Right renal cortex interstitium (tissue), 3 donors: Measurements from ENCODE around the gene RBMS3. TPM values are rescaled to one million over a fixed set of nuclear protein-coding genes. Genes with fewer than 3 reads are reported as not detected.
A peak's percentile ranks its signal among the peaks of the same experiment; 100 is the strongest.
"Not testable (repeated sequence)": the region's sequence is repeated elsewhere in the genome, so short reads cannot be mapped to it uniquely, and the experiment has no call there.

Experiments
- DNase-seq, 3 donors: peaks; one replicate each; pipeline ENCODE4 v3.0.0-alpha.2; 2013; ENCODE audit warnings: low read depth in 3 of 3, low spot score in 2 of 3
- polyA plus RNA-seq, 3 donors: library from polyadenylated mRNA; unstranded; fragments of 120-200 nt; gene quantifications; one replicate each; pipeline ENCODE4 v1.2.1, GENCODE V29; 2013; ENCODE audit not compliant: insufficient read length in 3 of 3

The RBMS3 gene
- polyA plus RNA-seq, 3 donors: 11.6 to 15.4 (median 12.5) TPM

DNA sequence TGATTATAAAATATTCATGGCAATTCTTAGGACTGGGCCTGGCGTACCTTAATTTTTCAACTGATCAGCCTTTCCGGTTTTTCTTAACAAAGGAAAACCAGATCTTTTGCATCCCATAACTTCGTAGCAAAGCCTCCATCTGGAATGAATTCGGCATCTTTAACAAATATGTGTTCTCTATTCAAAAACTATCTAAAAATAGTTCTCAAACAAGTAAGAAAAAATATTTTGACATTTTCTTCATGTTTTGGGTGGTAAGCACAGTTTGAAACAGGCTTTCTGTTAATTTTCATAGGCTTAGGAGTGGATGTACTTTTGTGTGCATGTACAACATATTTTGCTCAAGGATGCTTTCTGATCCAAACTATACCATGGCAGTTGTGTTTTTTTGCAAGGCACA, 55.1 kb downstream of the RBMS3 start:
- no peak for DNase-seq

DNA sequence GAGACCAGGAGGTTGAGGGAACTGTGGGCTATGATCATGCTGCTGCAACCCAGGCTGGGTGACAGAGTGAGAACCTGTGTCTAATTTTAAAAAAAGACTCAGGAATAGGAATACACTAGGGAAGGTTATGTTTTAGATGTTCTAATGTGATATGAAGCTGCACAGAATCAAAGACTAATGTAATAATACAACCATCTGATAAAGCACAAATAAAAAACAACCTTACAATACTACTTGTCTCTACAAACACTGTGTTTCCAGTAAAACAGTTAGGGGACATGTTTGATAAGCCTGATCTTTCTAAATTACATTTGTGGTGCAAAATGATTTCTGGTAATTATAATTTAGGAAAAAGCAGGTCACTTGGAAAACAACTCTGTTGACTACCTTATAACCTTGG, 56.7 kb downstream of the RBMS3 start:
- no peak for DNase-seq

DNA sequence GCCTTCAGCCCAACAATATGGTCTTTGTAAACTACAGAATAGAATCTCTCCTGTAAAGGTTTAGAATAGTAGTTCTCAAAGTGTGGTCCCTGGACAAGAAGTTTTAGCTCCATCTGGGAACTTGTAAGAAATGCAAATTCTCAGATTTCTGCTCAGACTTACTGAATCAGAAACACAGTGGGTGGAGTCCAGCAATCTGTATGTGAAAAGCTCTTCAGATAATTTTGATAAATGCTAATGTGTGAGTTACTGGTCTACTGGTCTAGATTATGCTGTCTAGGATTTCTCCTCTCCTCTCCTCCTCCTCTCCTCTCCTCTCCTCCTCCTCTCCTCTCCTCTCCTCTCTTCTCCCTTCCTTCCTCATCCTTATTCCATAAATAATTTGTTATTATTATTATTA, 57.5 kb downstream of the RBMS3 start:
- DNase-seq: no peak

DNA sequence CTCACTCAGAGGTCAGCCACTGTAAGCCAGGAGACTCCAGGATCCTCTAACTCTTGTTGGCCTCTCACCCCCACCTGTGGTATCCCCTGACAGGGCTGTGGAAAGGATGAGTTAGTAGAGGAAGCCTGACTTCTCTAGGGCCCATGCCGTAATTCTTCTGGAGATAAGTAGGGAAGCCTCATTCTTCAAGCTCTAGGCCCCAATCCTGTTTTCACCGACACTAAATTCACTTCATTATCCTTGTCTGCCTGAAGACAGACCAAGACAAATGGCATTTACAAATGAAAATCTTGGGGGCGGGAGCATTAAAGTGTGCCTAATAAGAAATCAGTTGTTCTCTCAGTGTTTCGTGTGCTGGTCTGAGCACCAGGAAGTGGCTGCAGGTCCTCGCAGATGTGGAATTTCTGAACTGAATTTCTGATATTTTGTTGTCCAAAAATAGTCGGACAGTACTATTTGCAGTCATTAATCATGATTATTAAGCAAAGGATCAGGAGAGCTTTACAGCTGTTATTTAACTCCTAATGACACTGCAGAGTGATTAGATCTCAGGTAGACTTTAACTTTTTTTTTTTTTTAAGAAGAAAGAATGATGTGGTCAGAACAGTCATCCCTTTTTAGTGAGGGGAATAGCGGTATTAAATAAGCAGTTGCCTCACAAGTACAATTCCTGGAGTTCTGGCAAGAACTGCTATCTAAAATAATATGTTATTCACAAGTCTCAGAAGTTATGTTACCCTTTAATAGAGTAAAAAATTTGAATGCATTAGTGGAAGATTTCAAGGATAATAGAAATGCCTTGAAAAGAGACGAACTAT, 58.4 kb downstream of the RBMS3 start:
- DNase-seq: peak in 1 of 3 donors; percentile 32

DNA sequence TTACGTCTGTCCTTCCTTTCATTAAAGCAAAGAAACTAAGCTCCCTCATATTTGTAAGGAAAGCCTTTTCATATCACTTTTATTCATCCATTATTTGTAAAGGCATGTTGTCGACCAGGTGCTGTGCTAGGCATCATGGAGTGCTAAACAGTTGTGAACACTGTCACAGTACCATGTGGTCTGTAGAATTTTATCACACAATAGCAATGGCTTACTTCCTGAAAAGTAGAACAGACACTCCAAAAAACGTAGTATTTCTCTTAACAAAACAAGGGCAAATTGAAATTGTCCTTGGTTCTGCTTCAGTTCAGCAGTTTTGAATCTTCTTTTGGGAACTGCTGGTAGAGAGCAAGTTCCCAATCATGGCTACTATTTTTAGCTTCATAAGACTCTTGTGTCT, 63.3 kb downstream of the RBMS3 start:
- no peak for DNase-seq

DNA sequence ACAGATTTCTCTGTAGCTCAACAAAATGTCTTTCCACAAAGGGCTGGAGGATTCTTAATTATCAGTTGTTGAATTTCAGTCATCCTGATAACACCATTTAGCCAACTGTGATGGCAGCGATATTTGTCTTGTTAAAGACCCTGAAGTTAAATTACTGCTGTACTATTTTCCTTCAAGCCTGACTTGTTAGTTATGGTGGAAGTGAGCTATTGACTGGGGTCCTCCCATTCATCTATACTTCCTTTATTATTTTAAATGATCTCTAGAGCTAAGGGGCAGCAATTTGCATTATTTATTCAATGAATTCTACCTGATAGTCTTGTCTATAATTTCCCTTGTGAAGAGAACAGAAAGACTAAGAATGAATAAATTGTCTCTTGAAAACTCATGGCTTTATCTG, 64.1 kb downstream of the RBMS3 start:
- DNase-seq: no peak

DNA sequence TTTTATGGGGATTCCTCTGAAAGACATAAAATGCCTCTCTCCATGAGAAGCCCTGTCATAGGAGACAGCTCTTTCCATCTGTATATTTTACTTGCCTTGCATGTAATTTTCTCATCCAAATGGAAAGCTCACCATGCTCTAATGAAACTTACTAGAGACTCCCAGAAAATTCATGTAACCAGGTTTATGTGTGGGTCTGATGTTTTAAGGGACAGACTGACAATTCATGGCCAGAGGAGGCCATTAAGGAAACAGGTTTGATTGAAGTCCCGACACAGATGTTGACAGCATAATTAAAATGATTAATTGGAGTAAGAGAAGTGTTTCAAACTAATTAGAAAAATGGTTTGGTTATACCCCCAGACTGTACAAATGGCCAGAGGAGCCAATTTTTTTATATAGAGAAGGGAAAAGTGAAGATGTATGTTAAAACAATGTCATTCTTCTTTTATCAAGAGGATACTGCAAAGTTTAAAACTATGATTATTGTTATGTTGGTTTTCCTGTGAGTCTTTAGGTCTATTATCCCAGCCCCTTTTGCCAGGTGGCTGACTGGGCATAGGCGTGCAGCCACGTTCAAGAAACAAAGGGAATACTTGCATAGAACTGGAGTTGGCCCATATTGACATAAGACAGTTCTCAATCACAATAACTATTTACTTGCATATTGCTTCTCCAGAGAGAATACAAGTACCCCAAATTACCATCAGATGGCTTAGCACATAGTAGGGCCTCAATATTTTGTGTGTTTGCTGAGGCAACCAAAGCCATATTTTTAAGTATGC, 64.8 kb downstream of the RBMS3 start:
- DNase-seq: no peak

DNA sequence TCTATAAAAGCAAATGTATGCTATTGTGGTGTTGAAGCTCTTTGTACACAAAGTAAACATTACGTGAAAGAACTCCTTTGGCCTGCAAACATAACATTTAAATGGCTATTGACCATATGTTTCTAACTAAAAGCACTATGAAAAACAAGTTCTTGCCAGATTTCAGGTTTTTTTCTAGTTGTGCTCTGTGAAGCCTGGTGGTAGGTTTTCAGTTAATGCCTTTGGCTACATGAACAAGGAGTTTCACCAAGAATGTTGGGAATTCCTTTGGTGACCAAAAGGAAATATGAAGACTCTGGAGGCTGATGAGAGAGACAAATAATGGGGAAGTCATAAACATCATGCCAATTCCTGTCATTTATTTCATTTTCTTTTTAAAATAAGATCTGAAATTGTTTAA, 66.0 kb downstream of the RBMS3 start:
- no peak for DNase-seq

DNA sequence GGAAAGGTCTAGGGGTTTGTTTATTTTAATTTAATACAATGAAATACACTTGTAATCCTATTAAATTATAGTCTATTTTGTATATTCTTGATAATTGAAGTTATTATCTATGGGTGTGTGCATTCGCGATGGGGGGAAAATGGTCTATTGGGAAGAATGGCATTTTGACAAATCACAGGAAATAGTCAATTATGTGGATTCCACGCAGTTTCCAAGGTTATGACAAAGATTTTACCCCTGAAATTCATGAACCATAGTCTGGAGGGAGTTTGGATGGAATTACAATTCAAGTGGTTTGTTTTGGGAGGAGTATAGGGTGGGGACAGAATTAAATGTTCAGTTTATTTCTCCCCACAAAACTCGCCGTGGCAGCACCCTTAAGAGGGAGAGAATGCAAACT, 66.5 kb downstream of the RBMS3 start:
- DNase-seq: no peak

DNA sequence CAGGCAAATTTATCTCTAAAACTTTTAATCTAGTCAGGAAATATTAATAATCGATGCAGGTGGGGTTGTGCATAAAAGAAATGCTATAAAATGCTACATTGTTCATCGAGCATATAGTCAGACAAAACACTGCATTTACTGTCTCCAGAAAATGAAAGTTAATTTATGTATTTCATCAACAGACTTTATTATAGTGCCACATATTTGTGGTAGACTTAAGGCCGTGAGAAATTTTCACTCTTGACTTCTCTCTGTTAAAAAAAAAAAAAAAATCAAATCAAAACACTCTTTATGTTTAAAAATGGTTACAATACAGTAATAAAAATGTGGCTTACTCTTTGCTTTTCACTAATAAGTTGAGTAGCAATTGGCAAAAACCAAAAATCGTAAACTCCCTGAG, 67.4 kb downstream of the RBMS3 start:
- DNase-seq: no peak

DNA sequence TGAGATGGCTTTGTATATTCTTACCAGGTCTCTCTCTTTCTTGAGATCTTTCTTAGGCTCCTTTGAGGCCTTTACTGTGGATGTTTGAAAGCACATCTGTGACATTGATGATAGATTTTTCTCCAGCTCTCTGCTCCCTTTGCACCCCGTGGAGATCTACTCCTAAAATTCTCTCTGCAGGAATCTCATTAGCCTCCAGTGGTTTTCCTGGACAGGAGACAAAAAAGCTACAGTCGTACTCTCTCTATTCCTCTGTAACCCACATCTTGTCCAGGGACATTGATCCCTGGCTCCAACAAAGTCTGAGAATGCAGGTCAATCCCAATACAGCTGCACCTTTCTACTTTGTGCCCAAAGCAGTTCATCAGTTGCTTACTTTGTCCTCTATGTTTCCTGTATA, 68.2 kb downstream of the RBMS3 start:
- no peak for DNase-seq

DNA sequence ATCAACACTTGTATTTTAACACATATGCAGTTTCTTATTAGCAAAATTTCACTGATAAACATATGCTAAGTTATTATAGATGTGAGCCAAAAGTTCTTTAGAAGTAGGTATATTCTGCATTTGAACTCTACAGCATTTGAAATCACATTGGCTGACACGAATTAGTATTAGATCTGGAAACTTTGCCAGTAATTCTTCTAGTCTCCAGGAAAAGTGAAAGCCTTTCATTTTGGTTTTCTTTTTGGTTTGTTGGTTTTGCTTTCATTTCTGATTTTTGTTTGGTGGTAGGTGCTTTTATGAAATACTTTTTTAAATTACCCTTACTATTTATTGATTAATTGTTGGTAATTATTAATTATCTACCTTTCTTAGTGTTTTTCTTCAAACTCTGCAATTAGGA, 72.9 kb downstream of the RBMS3 start:
- DNase-seq: no peak

DNA sequence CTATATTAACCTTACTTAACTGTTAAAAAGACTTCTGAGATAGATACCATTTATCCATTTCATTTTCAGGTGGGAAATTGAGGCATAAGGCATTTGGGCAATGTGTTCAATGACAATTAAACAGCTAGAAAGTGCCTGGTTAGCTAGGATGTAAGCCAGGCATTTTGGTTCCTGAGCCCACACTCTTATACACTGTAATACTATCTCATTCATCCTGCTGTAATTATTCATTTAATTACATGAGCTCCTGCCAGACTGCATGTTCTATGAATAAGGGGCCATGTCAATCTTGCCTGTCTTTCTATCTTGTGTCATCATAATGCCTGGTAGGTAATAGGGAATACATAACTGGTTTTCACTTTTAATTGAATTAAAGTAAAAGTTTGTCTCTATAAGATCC, 74.0 kb downstream of the RBMS3 start:
- no peak for DNase-seq

DNA sequence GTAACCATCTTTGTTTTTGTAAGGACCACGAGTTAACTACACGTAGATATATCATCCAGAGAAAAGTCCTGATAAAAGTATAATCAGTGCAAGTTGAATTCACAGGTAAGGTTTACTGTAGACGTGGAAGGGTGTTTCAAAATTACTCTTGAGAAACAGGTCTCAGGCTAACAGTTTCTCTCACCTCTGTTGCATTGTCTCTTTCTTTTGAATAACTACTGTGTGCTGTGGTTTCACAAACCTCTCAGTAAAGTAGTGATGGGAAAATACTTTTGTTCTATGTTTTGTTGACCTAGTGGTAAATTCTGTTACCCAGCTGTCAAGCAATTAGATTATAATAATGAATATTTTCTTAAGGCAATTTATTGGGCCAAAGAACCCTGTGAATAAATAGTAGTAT, 75.2 kb downstream of the RBMS3 start:
- no peak for DNase-seq

DNA sequence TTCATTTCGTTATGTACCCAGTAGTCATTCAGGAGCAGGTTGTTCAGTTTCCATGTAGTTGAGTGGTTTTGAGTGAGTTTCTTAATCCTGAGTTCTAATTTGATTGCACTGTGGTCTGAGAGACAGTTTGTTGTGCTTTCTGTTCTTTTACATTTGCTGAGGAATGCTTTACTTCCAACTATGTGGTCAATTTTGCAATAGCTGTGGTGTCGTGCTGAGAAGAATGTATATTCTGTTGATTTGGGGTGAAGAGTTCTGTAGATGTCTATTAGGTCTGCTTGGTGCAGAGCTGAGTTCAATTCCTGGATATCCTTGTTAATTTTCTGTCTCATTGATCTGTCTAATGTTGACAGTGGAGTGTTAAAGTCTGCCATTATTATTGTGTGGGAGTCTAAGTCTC, 79.4 kb downstream of the RBMS3 start:
- not testable (repeated sequence) for DNase-seq

DNA sequence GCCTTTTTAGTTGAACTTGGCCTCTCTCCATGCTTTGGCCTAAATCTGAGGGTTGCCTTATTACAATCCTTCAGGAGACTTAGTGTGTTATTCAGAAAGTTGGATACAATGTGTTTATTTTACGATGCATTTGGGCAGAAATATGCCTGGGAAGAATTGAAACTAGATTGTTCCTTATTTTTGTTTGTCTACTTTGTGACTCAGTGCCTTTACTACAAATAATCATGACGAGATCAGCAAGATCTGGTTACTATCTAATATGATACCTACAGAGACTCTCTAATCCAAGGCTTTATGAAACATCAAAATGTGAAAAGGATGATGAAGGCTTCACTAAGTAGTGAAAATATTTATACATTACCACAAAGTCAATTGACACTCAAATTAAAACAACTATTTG, 82.2 kb downstream of the RBMS3 start:
- no peak for DNase-seq

DNA sequence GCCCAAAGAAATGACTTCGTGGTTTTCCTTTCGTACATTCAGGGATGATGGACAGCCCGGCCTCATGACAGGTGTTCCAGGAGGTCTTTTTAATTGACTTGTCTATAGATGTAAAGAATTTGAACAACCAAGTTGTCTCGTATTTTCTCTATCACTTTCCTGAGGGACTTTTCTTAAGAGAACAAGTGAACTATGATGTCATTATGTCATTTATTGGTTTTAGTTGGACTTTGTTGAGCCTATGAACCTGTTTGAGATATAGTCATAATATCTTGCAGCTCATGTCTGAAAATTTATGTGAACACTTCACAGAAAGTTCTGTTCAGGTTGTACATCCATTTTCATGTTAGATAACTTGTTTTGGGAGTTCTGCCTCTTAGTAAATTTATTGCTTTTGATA, 89.2 kb downstream of the RBMS3 start:
- DNase-seq: no peak

DNA sequence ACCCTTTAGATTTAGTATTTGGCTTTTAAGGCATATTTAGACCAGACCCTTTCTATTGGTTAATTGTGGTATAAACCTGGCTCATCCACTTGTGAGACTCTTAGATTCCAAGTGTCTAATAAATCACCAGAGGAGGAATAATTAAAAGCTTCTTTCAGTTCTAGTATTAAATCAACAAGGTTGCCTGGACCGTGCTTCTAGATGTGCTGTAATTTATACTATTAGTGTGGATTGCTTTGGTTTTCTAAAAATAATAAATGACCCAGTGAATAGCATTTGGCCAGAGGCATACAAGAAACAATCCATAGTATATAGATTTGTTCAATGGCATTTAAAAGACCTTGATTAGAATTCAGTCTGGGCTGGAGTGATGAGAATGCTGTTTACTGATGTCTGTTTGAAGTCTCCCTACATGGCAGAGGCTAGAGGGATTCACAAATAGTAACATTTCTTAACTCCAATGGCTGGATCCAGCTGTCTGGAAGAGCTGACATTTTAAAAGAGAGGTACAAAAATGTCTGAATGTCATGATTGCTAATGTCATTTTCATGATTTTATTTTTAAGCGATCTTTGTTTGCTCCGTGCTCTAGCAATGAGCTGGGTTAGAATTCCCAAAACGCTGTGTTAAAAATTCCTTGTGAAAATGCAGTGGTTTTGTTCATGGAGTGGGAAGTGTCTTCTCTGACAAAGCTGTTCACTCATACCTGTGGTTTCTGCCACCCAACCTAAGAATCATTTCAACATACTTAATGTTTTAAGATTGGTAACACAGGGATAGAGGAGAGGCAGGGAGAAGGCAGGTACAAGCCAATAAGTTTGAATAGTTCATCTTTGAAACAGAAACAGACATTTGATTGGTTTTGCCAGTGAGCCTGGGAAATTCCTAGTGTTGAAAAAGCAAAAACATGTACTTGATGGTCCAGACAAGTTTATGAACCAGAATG, 89.9 kb downstream of the RBMS3 start:
- no peak for DNase-seq

DNA sequence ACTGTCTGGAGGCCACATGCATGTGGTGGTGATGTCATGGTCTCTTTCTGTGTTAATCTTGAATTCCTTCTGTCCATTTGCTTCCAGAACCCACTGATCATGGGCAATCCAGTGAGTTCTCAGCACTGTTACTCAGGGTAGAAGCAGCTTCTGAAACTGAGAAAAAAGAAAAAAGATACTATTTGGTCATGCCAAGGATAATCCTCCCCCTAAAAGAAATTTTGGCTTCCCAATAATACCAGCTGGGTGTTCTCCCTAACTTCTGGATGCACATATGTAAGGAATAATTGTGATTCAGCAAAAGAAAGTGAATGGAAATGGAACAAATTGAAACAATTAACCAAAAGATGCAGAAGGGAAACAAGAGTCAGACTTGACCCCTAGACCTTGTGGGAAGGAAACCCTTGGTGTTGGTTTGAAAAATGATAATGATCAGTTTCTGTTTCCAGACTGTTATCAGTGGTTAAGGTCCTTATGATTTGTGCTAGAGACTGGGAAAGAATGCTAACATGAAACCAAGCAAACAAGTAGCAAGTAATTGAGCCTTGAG, 92.3 kb downstream of the RBMS3 start:
- no peak for DNase-seq

DNA sequence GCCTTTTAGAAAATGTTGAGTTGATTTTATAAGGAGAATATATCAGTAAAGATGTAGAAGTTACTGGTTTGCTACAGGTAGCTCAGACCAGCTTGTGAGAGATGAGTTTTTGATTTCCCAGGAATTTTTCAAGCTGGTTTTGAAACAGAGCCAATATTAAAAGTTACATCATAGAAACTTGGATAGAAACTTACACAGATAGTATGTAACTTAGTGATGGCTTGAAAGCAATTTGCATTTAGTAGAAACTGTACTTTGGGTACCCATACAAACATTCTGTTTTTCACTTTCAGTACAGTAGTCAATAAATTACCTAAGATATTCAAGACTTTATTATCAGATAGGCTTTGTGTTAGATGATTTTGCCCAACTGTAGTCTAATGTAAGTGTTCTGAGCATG, 93.4 kb downstream of the RBMS3 start:
- no peak for DNase-seq

DNA sequence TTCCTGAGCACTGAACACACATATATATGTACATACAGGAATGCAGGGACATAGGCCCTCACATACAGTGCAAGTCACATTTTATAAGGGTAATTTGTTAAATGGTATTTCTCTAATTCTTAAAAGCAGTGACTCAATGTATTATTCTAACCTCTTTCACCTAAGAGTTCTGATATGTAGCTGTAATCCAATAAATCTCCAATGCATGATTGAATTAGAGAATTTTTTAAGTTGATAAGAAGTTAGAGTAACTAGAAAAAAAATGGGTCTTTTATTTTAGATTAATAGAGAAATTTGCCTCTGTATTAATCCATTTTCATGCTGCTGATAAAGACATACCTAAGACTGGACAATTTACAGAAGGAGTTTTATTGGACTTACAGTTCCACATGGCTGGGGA, 98.2 kb downstream of the RBMS3 start:
- no peak for DNase-seq
